ENCODE measurements around the gene ADGRF4. TPM values are rescaled to one million over a fixed set of nuclear protein-coding genes. Genes with fewer than 3 reads are reported as not detected.

ADGRF4 gene
- total and polyA plus RNA-seq, 2 donors (not counting 3 experiments of a cell fraction or from before 2014, with no cell fraction given), result not detected

DNA sequence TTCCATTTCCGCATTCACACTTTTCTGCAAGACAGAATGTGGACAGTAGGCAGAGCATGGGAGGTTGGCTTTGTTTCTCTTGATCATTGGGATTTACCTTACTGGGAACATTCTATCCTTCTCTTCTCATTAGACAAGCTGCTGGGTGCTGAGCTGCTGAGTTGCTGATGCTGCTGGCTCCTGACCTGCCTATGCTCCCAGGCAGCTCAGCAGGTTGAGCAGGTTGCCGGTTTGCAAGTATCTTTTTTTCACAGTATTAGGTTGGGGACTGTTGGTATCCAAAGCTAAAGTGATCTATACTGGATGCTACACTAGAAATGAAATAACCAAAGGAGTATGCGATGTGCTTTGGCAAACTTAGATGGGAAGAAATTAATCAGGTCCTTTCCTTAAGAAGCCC, 23.7 kb upstream of the ADGRF4 start:
- no peak overlapping the region for H2AFZ ChIP-seq (ENCODE audit: low read depth, low read length)
- H4K20me1 ChIP-seq (replicated peaks; ENCODE audit: control insufficient read depth, extremely low read depth, insufficient read depth, low read length), result no peaks in the 10 kb centered on the region
- dilution Hi-C loops (cut with MboI; ENCODE audit: extremely low pct_ligation_motif_present, low sequenced_read_pairs), result no loop called here
- DNase-seq (ENCODE audit: low read depth, low spot score) (no peak), FAIRE-seq (no peak)
- no peaks in the 10 kb centered on the region for H3K9me1 ChIP-seq (replicated peaks; ENCODE audit: control insufficient read depth, extremely low read depth, insufficient read depth, low read length)
- H3K36me3 ChIP-seq (ENCODE audit: control insufficient read depth in 2 of 2, extremely low read depth in 1 of 2, insufficient read depth in 2 of 2, low read length in 2 of 2), result no peaks in the 10 kb centered on the region
- no peaks in the 10 kb centered on the region for H3K4me1 ChIP-seq (ENCODE audit: control insufficient read depth, extremely low read depth, insufficient read depth, low read length)
- no peak overlapping the region for H3K9ac ChIP-seq (replicated peaks; ENCODE audit: extremely low read depth, insufficient read depth, low read length)
- no peak for TF ChIP-seq EZH2 (IDR thresholded peaks at IDR 0.05; ENCODE audit: borderline replicate concordance, low read depth, low read length, severe bottlenecking)
- no peak overlapping the region for H3K27ac ChIP-seq (ENCODE audit: insufficient read depth, low read depth, low read length)
- no peaks in the 10 kb centered on the region for H3K79me2 ChIP-seq (ENCODE audit: control insufficient read depth, insufficient read depth, low read length)
- BruUV-seq (replicated peaks), result no TSS peak
- ChIA-PET CTCF (no interaction called here), POLR2A (no interaction called here)
- no peak overlapping the region for H3K4me2 ChIP-seq (ENCODE audit: insufficient read depth, low read length)
- no peaks in the 10 kb centered on the region for H3K9me3 ChIP-seq (replicated peaks; ENCODE audit: control insufficient read depth, insufficient read depth, low read length)
- no peak overlapping the region for H3K4me3 ChIP-seq (replicated peaks in 1 of 3; ENCODE audit: insufficient read depth in 1 of 3, low read depth in 1 of 3, low read length in 3 of 3)
- intact Hi-C loops (cut with micrococcal nuclease), result no loop called here
- H3K27me3 ChIP-seq (ENCODE audit: control insufficient read depth in 2 of 2, insufficient read depth in 2 of 2, low read length in 2 of 2), result no peaks in the 10 kb centered on the region

DNA sequence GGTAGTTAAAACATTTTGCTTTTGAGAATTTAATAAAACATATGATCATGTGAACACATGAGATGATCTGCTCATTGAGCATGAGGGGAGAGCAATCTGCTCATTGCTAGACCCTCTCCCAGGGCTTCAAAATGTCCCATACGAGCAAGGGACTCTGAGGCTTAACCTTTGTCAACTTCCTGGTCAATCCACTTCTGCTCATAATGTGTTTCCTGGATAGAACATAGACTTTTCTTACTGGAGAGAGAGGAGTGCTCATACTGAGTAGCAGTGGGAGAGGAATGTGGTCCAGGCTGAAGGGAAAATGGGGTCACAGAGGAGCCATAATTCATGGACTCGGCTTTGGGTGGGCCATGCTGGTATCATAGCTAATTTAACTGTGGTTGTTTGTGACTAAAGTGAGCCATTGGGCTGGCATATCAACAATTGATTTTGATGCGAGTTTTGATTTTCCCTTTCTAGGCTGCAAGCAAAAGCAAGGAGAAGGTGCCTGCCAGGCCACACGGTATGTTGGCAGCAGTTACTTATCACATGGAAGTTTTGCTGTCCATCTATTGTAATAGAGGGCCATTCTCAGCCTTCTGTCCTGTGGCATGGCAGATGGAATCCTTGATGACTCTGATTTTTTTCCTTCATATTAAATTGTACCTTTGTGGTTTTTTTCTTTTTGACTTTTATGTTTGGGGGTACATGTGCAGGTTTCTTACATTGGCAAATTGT, 20.8 kb upstream of the ADGRF4 start:
- TF ChIP-seq EZH2 (IDR thresholded peaks at IDR 0.05; ENCODE audit: borderline replicate concordance, low read depth, low read length, severe bottlenecking) (no peak), FOS (IDR thresholded peaks at IDR 0.05; ENCODE audit: borderline replicate concordance, insufficient read depth, low read length) (no peak), POLR2AphosphoS5 (IDR thresholded peaks at IDR 0.05; ENCODE audit: insufficient read depth, low read depth, low read length) (no peak), MYC (IDR thresholded peaks at IDR 0.05; ENCODE audit: low read depth, low read length) (no peak), JUN (IDR thresholded peaks at IDR 0.05; ENCODE audit: borderline replicate concordance, insufficient read depth, insufficient read length, low read depth) (no peak), GATA2 (IDR thresholded peaks at IDR 0.05; ENCODE audit: insufficient read depth, insufficient read length, low read depth, low read length) (no peak), POLR2A (IDR thresholded peaks at IDR 0.05; ENCODE audit: low read depth, low read length) (no peak)
- TF ChIP-seq, protein P1, sequence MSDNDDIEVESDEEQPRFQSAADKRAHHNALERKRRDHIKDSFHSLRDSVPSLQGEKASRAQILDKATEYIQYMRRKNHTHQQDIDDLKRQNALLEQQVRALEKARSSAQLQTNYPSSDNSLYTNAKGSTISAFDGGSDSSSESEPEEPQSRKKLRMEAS (IDR thresholded peaks at IDR 0.05; ENCODE audit: insufficient read depth, insufficient read length), result no peak
- TF ChIP-seq, protein P2, sequence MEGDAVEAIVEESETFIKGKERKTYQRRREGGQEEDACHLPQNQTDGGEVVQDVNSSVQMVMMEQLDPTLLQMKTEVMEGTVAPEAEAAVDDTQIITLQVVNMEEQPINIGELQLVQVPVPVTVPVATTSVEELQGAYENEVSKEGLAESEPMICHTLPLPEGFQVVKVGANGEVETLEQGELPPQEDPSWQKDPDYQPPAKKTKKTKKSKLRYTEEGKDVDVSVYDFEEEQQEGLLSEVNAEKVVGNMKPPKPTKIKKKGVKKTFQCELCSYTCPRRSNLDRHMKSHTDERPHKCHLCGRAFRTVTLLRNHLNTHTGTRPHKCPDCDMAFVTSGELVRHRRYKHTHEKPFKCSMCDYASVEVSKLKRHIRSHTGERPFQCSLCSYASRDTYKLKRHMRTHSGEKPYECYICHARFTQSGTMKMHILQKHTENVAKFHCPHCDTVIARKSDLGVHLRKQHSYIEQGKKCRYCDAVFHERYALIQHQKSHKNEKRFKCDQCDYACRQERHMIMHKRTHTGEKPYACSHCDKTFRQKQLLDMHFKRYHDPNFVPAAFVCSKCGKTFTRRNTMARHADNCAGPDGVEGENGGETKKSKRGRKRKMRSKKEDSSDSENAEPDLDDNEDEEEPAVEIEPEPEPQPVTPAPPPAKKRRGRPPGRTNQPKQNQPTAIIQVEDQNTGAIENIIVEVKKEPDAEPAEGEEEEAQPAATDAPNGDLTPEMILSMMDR (IDR thresholded peaks at IDR 0.05; ENCODE audit: extremely low read depth in 1 of 2, insufficient read depth in 1 of 2, low read depth in 1 of 2, low read length in 2 of 2), result no peak
- ChIA-PET CTCF (interaction anchor here (2.0 kb wide), 1 partner anchor 46 kb away, joined by 5 read pairs; no protein-coding TSS in a partner anchor), POLR2A (no interaction called here)
- Histone ChIP-seq H3K27me3 (ENCODE audit: control insufficient read depth in 2 of 2, insufficient read depth in 2 of 2, low read length in 2 of 2) (no peaks in the 10 kb centered on the region), H3K4me2 (ENCODE audit: insufficient read depth, low read length) (no peak overlapping the region), H3K4me1 (ENCODE audit: control insufficient read depth, extremely low read depth, insufficient read depth, low read length) (no peaks in the 10 kb centered on the region), H3K79me2 (ENCODE audit: control insufficient read depth, insufficient read depth, low read length) (no peaks in the 10 kb centered on the region), H3K4me3 (replicated peaks in 1 of 3; ENCODE audit: insufficient read depth in 1 of 3, low read depth in 1 of 3, low read length in 3 of 3) (no peak overlapping the region), H3K36me3 (ENCODE audit: control insufficient read depth in 2 of 2, extremely low read depth in 1 of 2, insufficient read depth in 2 of 2, low read length in 2 of 2) (no peaks in the 10 kb centered on the region), H3K9me3 (replicated peaks; ENCODE audit: control insufficient read depth, insufficient read depth, low read length) (no peaks in the 10 kb centered on the region), H2AFZ (ENCODE audit: low read depth, low read length) (no peak overlapping the region), H3K9ac (replicated peaks; ENCODE audit: extremely low read depth, insufficient read depth, low read length) (no peak overlapping the region), H4K20me1 (replicated peaks; ENCODE audit: control insufficient read depth, extremely low read depth, insufficient read depth, low read length) (no peaks in the 10 kb centered on the region), H3K9me1 (replicated peaks; ENCODE audit: control insufficient read depth, extremely low read depth, insufficient read depth, low read length) (no peaks in the 10 kb centered on the region), H3K27ac (ENCODE audit: insufficient read depth, low read depth, low read length) (no peak overlapping the region)
- dilution Hi-C loops (cut with MboI; ENCODE audit: extremely low pct_ligation_motif_present, low sequenced_read_pairs), result no loop called here
- BruUV-seq (replicated peaks), result no TSS peak
- intact Hi-C loops (cut with micrococcal nuclease), result no loop called here
- FAIRE-seq (no peak), DNase-seq (ENCODE audit: low read depth, low spot score) (no peak)

All from endothelial cell of umbilical vein (primary cell).